GM19240 (cell line): ENCODE data around the gene MYADML2.
"Not testable (repeated sequence)": the region's sequence is repeated elsewhere in the genome, so short reads cannot be mapped to it uniquely, and the experiment has no call there.

Experiments
- DNase-seq: peaks from one replicate; pipeline ENCODE4 v3.0.0; 2011; ENCODE audit warnings: low spot score; ENCODE audit not compliant: insufficient read length

Gene MYADML2, protein sequence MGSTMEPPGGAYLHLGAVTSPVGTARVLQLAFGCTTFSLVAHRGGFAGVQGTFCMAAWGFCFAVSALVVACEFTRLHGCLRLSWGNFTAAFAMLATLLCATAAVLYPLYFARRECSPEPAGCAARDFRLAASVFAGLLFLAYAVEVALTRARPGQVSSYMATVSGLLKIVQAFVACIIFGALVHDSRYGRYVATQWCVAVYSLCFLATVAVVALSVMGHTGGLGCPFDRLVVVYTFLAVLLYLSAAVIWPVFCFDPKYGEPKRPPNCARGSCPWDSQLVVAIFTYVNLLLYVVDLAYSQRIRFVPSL

GRCh38 chr17:81947189-81947588 is at the start of gene MYADML2:
TSS of gene MYADML2 (minus strand) at chr17:81947233. CDS start at chr17:81941741, 5,492 bp downstream.
- no peak for DNase-seq

DNA sequence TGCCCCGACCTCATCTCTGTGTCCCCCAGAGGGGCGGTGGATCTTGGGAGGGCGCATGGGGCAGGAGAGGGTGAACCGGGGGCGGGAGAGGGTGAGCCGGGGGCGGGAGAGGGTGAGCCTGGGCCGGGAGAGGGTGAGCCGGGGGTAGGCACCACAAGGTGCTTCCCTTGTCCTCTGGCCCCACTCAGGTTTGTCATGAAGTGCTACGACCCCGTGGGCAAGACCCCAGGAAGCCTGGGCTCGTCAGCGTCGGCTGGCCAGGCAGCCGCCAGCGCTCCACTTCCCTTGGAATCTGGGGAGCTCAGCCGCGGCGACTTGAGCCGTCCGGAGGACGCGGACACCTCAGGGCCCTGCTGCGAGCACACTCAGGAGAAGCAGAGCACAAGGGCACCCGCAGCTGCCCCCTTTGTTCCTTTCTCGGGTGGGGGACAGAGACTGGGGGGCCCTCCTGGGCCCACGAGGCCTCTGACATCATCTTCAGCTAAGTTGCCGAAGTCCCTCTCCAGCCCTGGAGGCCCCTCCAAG is 49.3 kb upstream of the MYADML2 start:
- DNase-seq = no peak

GRCh38 chr17:81995463-81996231 is 48.6 kb upstream of the MYADML2 start:
- no peak for DNase-seq

GRCh38 chr17:81994593-81995462 is 47.8 kb upstream of the MYADML2 start:
- no peak for DNase-seq

- DNase-seq = no peak
Observed at GRCh38 chr17:81993729-81994592, 46.9 kb upstream of the MYADML2 start.

- no peak for DNase-seq
Observed at GRCh38 chr17:81992306-81993102, 45.5 kb upstream of the MYADML2 start.

DNA sequence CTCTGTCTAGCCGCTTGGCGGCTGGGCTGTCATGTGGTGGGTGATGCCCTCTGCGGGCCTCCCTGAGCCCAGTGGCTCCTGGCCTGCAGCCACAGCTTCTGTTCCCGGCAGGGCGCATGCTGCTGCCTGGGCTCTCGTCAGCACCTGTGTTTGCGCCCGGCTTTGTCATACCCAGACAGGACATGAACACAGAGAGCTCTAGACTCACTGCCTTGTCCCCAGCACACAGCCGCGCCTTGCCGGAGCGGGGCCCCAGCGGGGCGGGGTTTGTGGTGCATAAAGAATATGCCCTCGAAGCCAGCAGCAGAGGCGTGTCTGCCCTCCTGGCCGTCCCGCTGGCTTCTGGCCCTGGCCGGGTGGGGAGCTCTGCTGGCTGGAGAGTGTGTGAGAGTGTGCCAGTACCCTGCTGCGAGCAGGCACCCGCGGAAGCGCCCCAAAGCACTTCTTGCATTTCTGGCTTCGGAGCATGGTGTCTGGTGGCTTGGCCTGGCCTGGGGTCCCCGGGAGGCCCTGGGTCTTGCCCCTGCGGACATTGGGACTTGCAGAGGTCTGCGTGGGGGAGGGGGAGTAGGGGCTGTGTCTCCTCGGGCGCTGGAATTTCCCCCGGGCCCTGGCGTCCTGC is 44.8 kb upstream of the MYADML2 start:
- no peak for DNase-seq

DNA sequence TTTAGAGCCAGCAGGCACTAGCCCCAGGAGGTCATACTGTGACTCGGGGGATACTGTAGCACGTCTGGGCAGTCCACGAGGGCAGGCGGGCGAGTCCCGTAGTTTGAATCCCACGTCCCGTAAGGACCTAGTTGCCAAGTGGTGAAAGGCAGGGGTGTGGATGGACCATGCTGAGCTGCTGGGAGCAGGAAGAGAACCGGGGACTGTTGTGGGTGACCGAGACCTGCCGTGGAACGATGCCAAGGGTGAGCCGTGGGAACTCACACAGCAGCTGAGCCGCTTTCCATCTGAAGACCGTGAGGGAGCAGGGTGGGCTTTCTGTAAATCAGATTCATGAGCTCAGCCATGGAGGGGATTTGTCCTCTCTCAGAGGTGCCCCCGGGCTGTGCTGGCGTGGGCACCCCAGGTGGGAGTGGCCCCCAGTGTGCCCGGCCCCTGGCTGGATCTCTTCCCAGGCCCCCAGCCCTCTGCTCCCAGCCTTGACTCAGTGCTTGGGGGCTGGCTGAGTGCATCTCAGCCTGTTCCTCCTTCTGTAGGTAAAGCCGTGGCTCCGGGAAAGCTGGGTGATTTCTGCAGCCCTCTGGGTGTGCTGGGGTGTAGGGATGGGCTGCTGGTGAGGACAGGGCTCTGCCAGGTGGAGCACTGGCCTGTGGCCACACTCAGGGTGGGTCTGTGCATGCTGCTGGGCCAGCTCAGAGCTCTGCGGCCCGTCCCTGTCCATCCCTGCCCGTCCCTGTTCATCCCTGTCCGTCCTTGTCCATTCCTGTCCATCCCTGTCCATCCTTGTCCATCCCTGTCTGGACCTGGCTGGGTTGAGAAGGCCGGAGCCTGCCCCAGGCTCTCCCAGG is 44.0 kb upstream of the MYADML2 start:
- DNase-seq = no peak

DNA sequence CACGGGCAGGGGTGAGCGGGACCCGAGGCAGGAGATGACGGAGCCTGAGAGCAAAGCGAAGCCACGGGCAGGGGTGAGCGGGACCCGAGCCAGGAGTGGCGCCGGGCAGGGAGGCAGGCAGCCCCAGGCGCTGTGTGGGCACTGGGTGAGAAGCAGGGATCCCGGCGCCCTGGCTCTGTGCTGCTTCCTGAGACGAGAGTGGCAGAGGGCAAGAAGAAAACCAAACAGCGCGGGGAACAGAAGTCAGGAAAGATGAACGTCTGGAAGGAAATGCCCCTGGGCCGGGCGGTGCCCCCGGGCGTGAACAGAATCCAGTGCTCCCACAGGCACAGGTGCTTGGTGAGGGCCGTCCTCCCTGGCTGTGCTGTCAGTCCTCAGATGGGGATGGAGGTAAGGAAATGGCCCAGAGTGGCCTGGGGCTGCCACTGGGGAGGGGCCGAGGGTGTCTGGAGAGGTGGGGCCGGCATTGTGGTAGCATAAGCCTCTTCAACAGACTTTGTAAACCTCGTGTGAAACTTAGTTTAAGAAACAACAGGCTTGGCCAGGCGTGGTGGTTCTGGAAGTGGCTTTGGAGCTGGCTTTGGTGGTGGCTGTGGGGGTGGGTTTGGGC is 40.2 kb upstream of the MYADML2 start:
- DNase-seq = no peak

- DNase-seq = no peak
Observed at GRCh38 chr17:81986606-81987005, 39.6 kb upstream of the MYADML2 start.

- DNase-seq = no peak
Observed at GRCh38 chr17:81984773-81985410, 37.9 kb upstream of the MYADML2 start.

- DNase-seq = no peak
Observed at GRCh38 chr17:81983639-81984373, 36.8 kb upstream of the MYADML2 start.

DNA sequence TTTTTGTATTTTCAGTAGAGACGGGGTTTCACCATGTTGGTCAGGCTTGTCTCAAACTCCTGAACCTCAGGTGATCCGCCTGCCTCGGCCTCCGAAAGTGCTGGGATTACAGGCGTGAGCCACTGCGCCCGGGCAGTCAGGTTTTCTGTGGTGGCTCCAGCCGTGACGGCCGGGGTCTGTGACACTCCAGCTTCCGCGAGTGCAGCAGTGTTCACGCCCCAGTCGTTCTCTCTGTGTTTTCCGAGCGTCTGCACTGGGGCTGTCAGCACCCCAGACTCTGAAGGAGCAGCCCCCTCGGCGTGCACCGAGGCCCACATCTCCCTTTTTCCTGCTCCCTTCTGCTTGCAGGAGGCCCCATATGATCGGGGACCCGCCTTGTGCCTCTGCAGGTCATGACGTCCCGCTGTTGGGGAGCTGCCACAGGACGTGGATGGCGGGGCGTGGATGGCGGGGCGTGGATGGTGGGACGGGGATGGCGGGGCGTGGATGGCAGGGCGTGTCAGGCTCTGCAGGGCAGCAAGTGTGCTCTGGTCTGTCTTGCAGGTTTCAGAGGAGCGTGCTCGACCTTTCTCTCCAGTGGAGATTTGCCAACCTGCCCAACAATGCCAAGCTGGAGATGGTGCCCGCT is 36.1 kb upstream of the MYADML2 start:
- no peak for DNase-seq

GRCh38 chr17:81981511-81981910 is 34.5 kb upstream of the MYADML2 start:
- DNase-seq = not testable (repeated sequence)

- no peak for DNase-seq
Observed at GRCh38 chr17:81980707-81981343, 33.8 kb upstream of the MYADML2 start.

DNA sequence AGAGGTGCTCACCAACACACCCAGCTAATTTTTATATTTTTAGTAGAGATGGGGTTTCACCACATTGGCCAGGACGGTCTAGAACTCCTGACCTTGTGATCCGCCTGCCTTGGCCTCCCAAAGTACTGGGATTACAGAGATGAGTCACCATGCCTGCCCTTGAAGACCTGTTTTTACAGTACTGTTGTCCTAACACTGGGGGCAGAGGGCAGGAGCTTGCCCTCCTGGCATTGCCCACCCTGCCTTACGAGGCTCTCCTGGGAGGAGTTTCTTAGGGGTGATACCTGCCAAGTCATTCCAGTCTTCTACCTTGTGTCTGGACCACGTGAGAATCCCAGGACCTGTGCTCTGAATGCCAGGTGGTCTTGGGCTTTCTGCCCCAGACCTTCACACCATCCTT is 33.1 kb upstream of the MYADML2 start:
- no peak for DNase-seq
